ENCODE data around the gene GRAP2.
A peak's percentile ranks its signal among the peaks of the same experiment; 100 is the strongest.
"Not testable (repeated sequence)": the region's sequence is repeated elsewhere in the genome, so short reads cannot be mapped to it uniquely, and the experiment has no call there.

The GRAP2 gene

GRCh38 chr22:39900306-39901227, at the start of gene GRAP2:
GRAP2 (plus strand) TSS chr22:39901084; CDS start chr22:39947107, 46,023 bp downstream.
- DNase-seq = peak; percentile 52 to 62

GRCh38 chr22:39851606-39852315, 49.1 kb upstream of the GRAP2 start:
- no peak for DNase-seq

GRCh38 chr22:39852799-39853198, 48.1 kb upstream of the GRAP2 start:
- no peak for DNase-seq

DNA sequence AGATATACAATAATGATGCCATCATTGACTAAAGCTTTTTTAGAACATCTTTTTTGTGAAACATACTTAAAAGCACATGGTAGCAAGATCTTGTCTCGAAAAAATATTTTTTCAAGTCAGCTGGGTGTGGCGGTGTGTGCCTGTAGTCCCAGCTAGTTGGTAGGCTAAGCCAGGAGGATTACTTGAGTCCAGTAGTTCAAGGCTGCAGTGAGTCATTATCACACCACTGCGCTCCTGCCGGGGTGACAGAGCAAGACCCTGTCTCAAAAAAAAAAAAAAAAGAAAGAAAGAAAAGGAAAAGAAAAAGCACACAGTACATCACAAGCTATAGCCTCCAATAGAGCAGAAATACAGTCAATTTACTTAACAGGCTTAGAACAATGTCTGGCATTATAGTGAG, 44.3 kb upstream of the GRAP2 start:
- DNase-seq = no peak

- DNase-seq = no peak
Measured at GRCh38 chr22:39859903-39860588, 40.8 kb upstream of the GRAP2 start.

GRCh38 chr22:39868741-39869140, 32.1 kb upstream of the GRAP2 start:
- DNase-seq = no peak

- not testable (repeated sequence) for DNase-seq
Measured at GRCh38 chr22:39869797-39870196, 31.1 kb upstream of the GRAP2 start.

GRCh38 chr22:39871008-39871798, 29.7 kb upstream of the GRAP2 start:
- DNase-seq = no peak

- no peak for DNase-seq
Measured at GRCh38 chr22:39872548-39872947, 28.3 kb upstream of the GRAP2 start.

DNA sequence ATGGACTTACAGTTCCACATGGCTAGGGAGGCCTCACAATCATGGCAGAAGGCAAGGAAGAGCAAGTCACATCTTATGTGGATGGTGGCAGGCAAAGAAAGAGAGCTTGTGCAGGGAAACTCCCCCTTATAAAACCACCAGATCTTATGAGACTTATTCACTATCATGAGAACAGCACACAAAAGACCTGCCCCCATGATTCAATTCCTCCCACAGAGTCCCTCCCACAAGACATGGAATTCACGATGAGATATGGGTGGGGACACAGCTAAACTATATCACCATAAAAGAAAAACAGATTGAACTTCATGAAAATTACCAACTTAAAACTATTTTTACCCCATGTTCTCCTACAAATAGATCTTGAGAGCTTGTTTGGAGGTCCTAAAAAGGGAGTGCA, 26.9 kb upstream of the GRAP2 start:
- peak in 1 of 2 donors; percentile 22 for DNase-seq

DNA sequence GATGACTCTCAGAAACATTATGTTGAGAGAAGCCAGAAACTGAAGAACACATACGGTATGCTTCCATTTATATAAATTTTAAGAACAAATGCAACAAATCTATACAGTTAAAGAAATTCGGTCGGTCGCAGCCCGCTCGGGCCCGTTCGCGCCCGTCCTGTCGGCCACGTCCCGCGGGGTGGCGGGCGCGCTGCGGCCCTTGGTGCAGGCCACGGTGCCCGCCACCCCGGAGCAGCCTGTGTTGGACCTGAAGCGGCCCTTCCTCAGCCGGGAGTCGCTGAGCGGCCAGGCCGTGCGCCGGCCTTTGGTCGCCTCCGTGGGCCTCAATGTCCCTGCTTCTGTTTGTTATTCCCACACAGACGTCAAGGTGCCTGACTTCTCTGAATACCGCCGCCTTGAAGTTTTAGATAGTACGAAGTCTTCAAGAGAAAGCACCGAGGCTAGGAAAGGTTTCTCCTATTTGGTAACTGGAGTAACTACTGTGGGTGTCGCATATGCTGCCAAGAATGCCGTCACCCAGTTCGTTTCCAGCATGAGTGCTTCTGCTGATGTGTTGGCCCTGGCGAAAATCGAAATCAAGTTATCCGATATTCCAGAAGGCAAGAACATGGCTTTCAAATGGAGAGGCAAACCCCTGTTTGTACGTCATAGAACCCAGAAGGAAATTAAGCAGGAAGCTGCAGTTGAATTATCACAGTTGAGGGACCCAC, 25.6 kb upstream of the GRAP2 start:
- DNase-seq = not testable (repeated sequence)

- no peak for DNase-seq
Measured at GRCh38 chr22:39877079-39877845, 23.6 kb upstream of the GRAP2 start.

DNA sequence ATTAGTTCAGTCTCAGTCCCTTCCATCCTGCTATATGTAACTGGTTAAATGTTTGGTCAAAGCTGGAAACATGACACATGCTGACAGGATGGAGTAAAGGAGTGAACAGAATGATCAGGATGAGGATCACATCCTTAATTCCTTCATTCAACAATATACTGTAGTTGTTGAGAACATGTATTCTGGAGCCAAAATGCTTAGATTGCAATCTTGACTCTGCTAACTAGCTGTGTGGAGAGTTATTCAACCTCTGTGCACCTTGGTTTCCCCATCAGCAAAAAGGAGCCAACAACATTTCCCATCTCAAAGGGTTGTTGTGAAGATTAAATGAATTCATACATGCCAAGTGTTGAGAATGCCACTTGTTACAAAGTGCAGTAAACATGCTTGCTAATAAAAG, 20.2 kb upstream of the GRAP2 start:
- DNase-seq = no peak

DNA sequence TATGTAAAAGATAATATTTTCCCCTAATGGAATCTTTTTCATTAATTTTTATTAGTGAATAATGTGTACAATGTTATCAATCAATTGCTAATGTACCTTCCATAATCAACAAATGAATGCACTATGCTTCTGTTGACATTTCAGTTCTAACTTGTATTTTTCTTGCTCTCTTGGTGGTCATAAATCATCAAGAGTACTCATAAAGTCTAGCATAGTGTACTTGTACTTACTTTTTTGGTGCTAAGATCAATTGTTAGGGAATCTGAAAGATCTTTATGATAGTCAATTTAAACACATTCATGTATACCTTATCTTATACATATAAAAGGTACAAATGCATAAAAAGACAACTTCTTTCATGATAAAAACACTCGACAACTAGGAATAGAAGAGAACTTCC, 17.8 kb upstream of the GRAP2 start:
- no peak for DNase-seq

DNA sequence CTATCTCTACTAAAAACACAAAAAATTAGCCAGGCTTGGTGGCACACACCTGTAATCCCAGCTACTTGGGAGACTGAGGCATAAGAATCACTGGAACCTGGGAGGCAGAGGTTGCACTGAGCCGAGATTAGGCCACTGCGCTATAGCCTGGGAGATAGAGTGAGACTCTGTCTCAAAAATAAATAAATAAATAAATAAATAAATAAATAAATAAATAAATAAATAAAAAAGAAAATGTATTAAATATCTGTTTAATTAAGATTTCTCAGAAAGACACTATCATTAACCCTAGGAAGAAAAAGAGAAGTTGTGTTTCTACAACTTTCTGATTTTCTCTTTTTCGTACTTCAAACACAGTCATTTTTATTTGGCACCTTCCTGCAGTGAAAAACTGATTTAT, 11.0 kb upstream of the GRAP2 start:
- DNase-seq = not testable (repeated sequence)

- no peak for DNase-seq
Measured at GRCh38 chr22:39893526-39893925, 7.4 kb upstream of the GRAP2 start, which contains the start of gene ENTHD1. ENTHD1 (minus strand) TSS chr22:39893760; CDS start chr22:39887748, 6,012 bp downstream.

GRCh38 chr22:39894554-39895092, 6.3 kb upstream of the GRAP2 start:
- DNase-seq = no peak

- DNase-seq = no peak
Measured at GRCh38 chr22:39895682-39896081, 5.2 kb upstream of the GRAP2 start.

- no peak for DNase-seq
Measured at GRCh38 chr22:39896313-39896996, 4.4 kb upstream of the GRAP2 start.

DNA sequence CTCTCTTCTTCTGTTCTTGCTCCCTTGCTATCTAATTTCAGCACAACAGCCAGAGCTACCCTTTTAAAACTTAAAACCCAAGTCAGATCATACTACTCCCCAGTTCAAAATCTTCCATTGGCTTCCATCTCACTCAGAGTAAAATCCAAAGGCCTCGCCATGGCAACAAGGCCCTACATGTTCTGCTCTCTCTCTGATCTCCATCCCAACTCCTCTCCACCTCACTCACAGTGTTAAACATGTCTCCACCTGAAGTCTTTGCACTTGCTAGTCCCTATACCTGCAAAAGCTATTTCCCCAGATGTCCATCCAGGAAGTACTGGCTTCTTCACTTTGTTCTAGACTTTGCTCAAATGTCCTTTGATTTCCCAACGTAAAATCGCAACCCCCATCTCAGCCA, 3.0 kb upstream of the GRAP2 start:
- DNase-seq = no peak
